ENCODE measurements around the gene FAHD1. TPM values are rescaled to one million over a fixed set of nuclear protein-coding genes. Genes with fewer than 3 reads are reported as not detected.

Gene FAHD1
- total and polyA plus RNA-seq, 2 donors (not counting 1 experiment from before 2014, with no cell fraction given) = 28.3 to 78.3 TPM

DNA sequence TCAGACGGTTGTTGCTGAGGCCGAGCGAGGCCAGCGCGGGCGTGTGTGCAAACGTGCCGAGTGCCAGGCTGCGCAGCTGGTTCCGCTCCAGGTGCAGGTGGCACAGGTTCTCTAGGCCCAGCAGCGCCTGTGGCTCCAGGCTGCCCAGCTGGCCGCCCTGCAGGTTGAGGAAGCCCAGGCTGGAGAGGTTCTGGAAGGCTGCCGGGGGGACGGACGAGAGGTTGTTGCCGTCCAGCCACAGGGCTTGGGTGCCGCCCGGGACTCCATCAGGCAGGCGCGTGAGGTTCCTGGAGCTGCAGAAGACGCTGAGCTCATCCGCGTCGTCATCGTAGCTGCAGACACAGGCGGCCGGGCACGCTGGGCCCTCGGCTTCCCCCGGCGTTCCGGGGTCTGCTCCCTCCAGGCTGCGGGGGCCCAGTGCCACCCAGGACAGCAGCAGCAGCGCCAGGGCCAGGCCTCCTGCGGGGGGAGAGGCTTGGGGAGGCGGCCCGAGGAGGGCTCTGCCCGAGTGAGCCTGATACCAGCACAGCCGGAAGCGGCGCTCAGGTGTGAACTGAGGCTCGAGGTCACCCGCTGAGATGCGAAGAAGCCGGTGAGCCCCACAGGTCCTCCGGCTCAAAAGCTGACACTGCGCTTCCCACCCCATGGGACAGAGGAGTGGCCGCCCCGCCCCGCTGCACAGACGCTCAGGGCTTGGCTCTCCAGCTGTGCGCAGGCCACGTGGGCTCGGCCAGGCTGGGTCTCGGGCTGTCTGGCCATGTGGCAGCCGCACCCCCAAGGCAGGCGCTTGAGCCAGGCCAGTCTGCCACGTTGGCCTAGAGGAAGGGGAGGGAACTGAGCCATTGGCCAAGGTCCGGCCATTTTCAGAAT lies 34.8 kb upstream of the FAHD1 start:
- Histone ChIP-seq H2AFZ (ENCODE audit: low read length) (no peak overlapping the region), H3K4me1 (ENCODE audit: control insufficient read depth, extremely low read depth, insufficient read depth, low read length) (no peaks in the 10 kb centered on the region), H4K20me1 (ENCODE audit: control insufficient read depth, extremely low read depth, insufficient read depth, low read length) (no peaks in the 10 kb centered on the region), H3K27ac (ENCODE audit: insufficient read depth, low read length) (no peak overlapping the region), H3K4me2 (ENCODE audit: extremely low read depth, insufficient read depth, low read length) (no peak overlapping the region), H3K27me3 (ENCODE audit: control insufficient read depth, insufficient read depth, low read length) (no peaks in the 10 kb centered on the region), H3K36me3 (ENCODE audit: control insufficient read depth, insufficient read depth, low read length) (peaks cover 14% of the 10 kb centered on the region), H3K79me2 (ENCODE audit: control insufficient read depth, insufficient read depth, low read length) (no peaks in the 10 kb centered on the region), H3K4me3 (replicated peaks in 1 of 4; ENCODE audit: control extremely low read depth in 1 of 4, insufficient read depth in 1 of 4, low read depth in 3 of 4, low read length in 4 of 4) (no peak overlapping the region), H3K9ac (ENCODE audit: insufficient read depth, low read length) (no peak overlapping the region), H3K9me3 (ENCODE audit: control insufficient read depth, insufficient read depth, low read depth, low read length) (no peaks in the 10 kb centered on the region)
- no peak for DNase-seq (ENCODE audit: low read depth in 2 of 2)
- TF ChIP-seq EZH2 (IDR thresholded peaks at IDR 0.05; ENCODE audit: low read length, missing control alignments) = no peak
- TF ChIP-seq, protein P1, sequence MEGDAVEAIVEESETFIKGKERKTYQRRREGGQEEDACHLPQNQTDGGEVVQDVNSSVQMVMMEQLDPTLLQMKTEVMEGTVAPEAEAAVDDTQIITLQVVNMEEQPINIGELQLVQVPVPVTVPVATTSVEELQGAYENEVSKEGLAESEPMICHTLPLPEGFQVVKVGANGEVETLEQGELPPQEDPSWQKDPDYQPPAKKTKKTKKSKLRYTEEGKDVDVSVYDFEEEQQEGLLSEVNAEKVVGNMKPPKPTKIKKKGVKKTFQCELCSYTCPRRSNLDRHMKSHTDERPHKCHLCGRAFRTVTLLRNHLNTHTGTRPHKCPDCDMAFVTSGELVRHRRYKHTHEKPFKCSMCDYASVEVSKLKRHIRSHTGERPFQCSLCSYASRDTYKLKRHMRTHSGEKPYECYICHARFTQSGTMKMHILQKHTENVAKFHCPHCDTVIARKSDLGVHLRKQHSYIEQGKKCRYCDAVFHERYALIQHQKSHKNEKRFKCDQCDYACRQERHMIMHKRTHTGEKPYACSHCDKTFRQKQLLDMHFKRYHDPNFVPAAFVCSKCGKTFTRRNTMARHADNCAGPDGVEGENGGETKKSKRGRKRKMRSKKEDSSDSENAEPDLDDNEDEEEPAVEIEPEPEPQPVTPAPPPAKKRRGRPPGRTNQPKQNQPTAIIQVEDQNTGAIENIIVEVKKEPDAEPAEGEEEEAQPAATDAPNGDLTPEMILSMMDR (conservative IDR thresholded peaks at IDR 0.05 in 1 of 2, IDR thresholded peaks at IDR 0.05 in 1 of 2; ENCODE audit: low read depth in 1 of 2, low read length in 2 of 2) = no peak

DNA sequence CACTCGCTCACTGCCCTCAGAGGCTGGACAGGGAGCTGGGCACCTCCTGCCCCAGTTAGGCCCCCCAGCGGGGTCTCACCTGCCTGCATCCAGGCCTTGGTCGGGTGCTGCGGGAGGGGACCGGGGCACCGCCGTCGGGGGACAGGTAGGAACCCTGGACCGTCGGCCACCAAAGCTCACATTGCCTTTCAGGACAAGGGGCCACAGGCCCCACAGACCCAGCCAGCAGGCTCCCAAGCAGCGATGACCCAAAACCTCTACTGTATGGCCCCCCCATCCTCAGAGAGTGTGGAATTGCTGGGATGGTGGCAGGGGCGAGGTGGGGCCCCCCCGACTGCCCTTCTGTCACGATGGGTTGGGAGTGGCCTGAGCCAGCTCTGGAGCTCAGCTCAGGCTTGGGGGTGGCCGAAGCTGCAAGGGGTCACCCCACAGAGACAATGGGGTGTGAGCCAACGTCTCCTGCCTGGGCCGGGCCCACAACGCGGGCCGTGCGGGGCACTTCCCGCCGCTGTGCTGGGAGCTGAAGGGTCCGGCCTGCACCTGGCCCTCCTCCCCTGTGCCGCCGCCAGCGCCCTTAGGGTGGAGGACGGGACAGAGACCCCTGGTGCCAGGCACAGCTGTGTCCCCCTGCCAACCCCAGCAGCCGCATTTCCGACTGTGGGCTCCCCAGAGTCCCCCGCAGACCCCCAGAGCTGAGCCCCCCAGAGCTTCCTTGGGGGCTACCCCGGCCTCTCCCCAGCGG lies 34.0 kb upstream of the FAHD1 start:
- DNase-seq (ENCODE audit: low read depth in 2 of 2) = no peak
- TF ChIP-seq EZH2 (IDR thresholded peaks at IDR 0.05; ENCODE audit: low read length, missing control alignments) = no peak
- TF ChIP-seq, protein P1 (conservative IDR thresholded peaks at IDR 0.05 in 1 of 2, IDR thresholded peaks at IDR 0.05 in 1 of 2; ENCODE audit: low read depth in 1 of 2, low read length in 2 of 2) = no peak

GRCh38 chr16:1793578-1794220 lies 33.3 kb upstream of the FAHD1 start, which contains the start of gene IGFALS:
Gene IGFALS, minus strand, starts transcription at chr16:1793705. Its CDS starts 53 bp downstream, at chr16:1793652.
- Histone ChIP-seq H3K4me1 (ENCODE audit: control insufficient read depth, extremely low read depth, insufficient read depth, low read length) (no peaks in the 10 kb centered on the region), H3K4me3 (replicated peaks in 1 of 4; ENCODE audit: control extremely low read depth in 1 of 4, insufficient read depth in 1 of 4, low read depth in 3 of 4, low read length in 4 of 4) (no peak within 1 kb of the TSS), H3K79me2 (ENCODE audit: control insufficient read depth, insufficient read depth, low read length) (no peaks in the 10 kb centered on the region), H3K36me3 (ENCODE audit: control insufficient read depth, insufficient read depth, low read length) (peaks cover 5% of the 10 kb centered on the region), H3K27ac (ENCODE audit: insufficient read depth, low read length) (no peak within 1 kb of the TSS), H3K4me2 (ENCODE audit: extremely low read depth, insufficient read depth, low read length) (no peak within 1 kb of the TSS), H2AFZ (ENCODE audit: low read length) (no peak within 1 kb of the TSS), H3K9ac (ENCODE audit: insufficient read depth, low read length) (no peak within 1 kb of the TSS), H3K9me3 (ENCODE audit: control insufficient read depth, insufficient read depth, low read depth, low read length) (no peaks in the 10 kb centered on the region), H3K27me3 (ENCODE audit: control insufficient read depth, insufficient read depth, low read length) (no peaks in the 10 kb centered on the region), H4K20me1 (ENCODE audit: control insufficient read depth, extremely low read depth, insufficient read depth, low read length) (no peaks in the 10 kb centered on the region)
- DNase-seq (ENCODE audit: low read depth in 2 of 2) = no peak
- no peak for TF ChIP-seq EZH2 (IDR thresholded peaks at IDR 0.05; ENCODE audit: low read length, missing control alignments)
- TF ChIP-seq, protein P1 (conservative IDR thresholded peaks at IDR 0.05 in 1 of 2, IDR thresholded peaks at IDR 0.05 in 1 of 2; ENCODE audit: low read depth in 1 of 2, low read length in 2 of 2) = no peak

More for the DNA sequence above, 34.0 kb upstream of the FAHD1 start:
- peaks cover 7% of the 10 kb centered on the region for H3K36me3 ChIP-seq (ENCODE audit: control insufficient read depth, insufficient read depth, low read length)
- no peaks in the 10 kb centered on the region for H3K79me2 ChIP-seq (ENCODE audit: control insufficient read depth, insufficient read depth, low read length)
- no peaks in the 10 kb centered on the region for H3K27me3 ChIP-seq (ENCODE audit: control insufficient read depth, insufficient read depth, low read length)
- no peak overlapping the region for H3K9ac ChIP-seq (ENCODE audit: insufficient read depth, low read length)
- no peaks in the 10 kb centered on the region for H3K9me3 ChIP-seq (ENCODE audit: control insufficient read depth, insufficient read depth, low read depth, low read length)
- no peak overlapping the region for H3K4me2 ChIP-seq (ENCODE audit: extremely low read depth, insufficient read depth, low read length)
- H3K27ac ChIP-seq (ENCODE audit: insufficient read depth, low read length) = no peak overlapping the region
- no peaks in the 10 kb centered on the region for H3K4me1 ChIP-seq (ENCODE audit: control insufficient read depth, extremely low read depth, insufficient read depth, low read length)
- no peak overlapping the region for H2AFZ ChIP-seq (ENCODE audit: low read length)
- no peaks in the 10 kb centered on the region for H4K20me1 ChIP-seq (ENCODE audit: control insufficient read depth, extremely low read depth, insufficient read depth, low read length)
- no peak overlapping the region for H3K4me3 ChIP-seq (replicated peaks in 1 of 4; ENCODE audit: control extremely low read depth in 1 of 4, insufficient read depth in 1 of 4, low read depth in 3 of 4, low read length in 4 of 4)
